A673 (cell line): ENCODE data around the gene IPO8. TPM values are rescaled to one million over a fixed set of nuclear protein-coding genes. Genes with fewer than 3 reads are reported as not detected.
"Not testable (repeated sequence)": the region's sequence is repeated elsewhere in the genome, so short reads cannot be mapped to it uniquely, and the experiment has no call there.

Experiments
- BruUV-seq: library from RNA; stranded (reverse); fragments of 400-500 nt; replicated peaks from 2 replicates; lab custom pipeline; 2021; lab: Mats Ljungman, UMichigan
- CTCF ChIA-PET: fragments of 300-600 bp; sonication (Branson Sonifier 250); formaldehyde crosslinking; loops from one replicate; lab custom pipeline; 2022; ENCODE audit warnings: antibody characterized with exemption; lab: Charles Lee
- POLR2A ChIA-PET: fragments of 300-600 bp; sonication (Branson Sonifier 250); formaldehyde crosslinking; loops from one replicate; lab custom pipeline; 2022; ENCODE audit warnings: antibody characterized with exemption; ENCODE audit not compliant: low non-redundant PET; lab: Charles Lee
- DNase-seq: peaks from one replicate; pipeline ENCODE4 v3.0.0-alpha.2; 2015; ENCODE audit warnings: low spot score
- H3K27ac ChIP-seq: fragments of 200-600 bp; sonication (generic); 2 replicates; pipeline ENCODE4 v1.5.1; 2016; ENCODE audit warnings: mixed run types, low read depth, mild to moderate bottlenecking, mixed read lengths, antibody characterized with exemption, low read length; ENCODE audit not compliant: poor library complexity, severe bottlenecking
- H3K27me3 ChIP-seq: fragments of 200-600 bp; sonication (generic); replicated peaks from 2 replicates; pipeline ENCODE4 v1.6.1; 2017; ENCODE audit warnings: mixed run types, low read depth, mild to moderate bottlenecking, mixed read lengths, antibody characterized with exemption, low read length; ENCODE audit not compliant: insufficient read depth, poor library complexity
- H3K36me3 ChIP-seq: fragments of 200-600 bp; sonication (generic); 2 replicates; pipeline ENCODE4 v1.6.1; 2016; ENCODE audit warnings: mixed run types, mild to moderate bottlenecking, mixed read lengths, antibody characterized with exemption, low read length; ENCODE audit not compliant: insufficient read depth, poor library complexity, severe bottlenecking
- H3K4me1 ChIP-seq: fragments of 200-600 bp; sonication (generic); 2 replicates; pipeline ENCODE4 v1.6.1; 2017; ENCODE audit warnings: mixed run types, mild to moderate bottlenecking, mixed read lengths, antibody characterized with exemption, low read length; ENCODE audit not compliant: insufficient read depth, poor library complexity, severe bottlenecking
- H3K4me3 ChIP-seq: fragments of 200-600 bp; sonication (generic); 2 replicates; pipeline ENCODE4 v1.5.1; 2016; ENCODE audit warnings: low read depth, mixed run types, mild to moderate bottlenecking, mixed read lengths, low read length; ENCODE audit not compliant: poor library complexity, severe bottlenecking
- H3K9me3 ChIP-seq: fragments of 200-600 bp; sonication (generic); 2 replicates; pipeline ENCODE4 v1.6.1; 2016; ENCODE audit warnings: mixed run types, low read depth, mild to moderate bottlenecking, mixed read lengths, antibody characterized with exemption, low read length; ENCODE audit not compliant: poor library complexity, severe bottlenecking
- CTCF ChIP-seq: fragments of 300-800, 200-600 bp; sonication (generic); conservative IDR thresholded peaks from 2 replicates; pipeline ENCODE4 v1.5.1; 2017; ENCODE audit warnings: low read depth, mild to moderate bottlenecking, antibody characterized with exemption, low read length, moderate library complexity, mixed read lengths
- EZH2 ChIP-seq: fragments of 200-600 bp; sonication (generic); IDR thresholded peaks from 2 replicates; pipeline ENCODE4 v1.6.1; 2017; ENCODE audit warnings: borderline replicate concordance, low read depth, mild to moderate bottlenecking, mixed read lengths, antibody characterized with exemption, low read length; ENCODE audit not compliant: poor library complexity, severe bottlenecking
- intact Hi-C: fragments of 100-400 bp; cut with micrococcal nuclease; formaldehyde crosslinking; loops from one replicate; pipeline ENCODE4 v1.10.0; 2022; ENCODE audit not compliant: unreplicated experiment
- total RNA-seq: library from RNA; stranded (reverse); gene quantifications from 2 replicates; pipeline ENCODE4 v1.2.3, GENCODE V29; 2021

Gene IPO8
- total RNA-seq, 1 experiment from 2014 or later: 37.9 TPM

GRCh38 chr12:30610718-30611117 is 85.0 kb downstream of the IPO8 start:
- Histone ChIP-seq H3K27me3 (no peaks in the 10 kb centered on the region), H3K4me3 (no peak overlapping the region)
- TF ChIP-seq CTCF (no peak), EZH2 (no peak)

GRCh38 chr12:30609819-30610218 is 85.8 kb downstream of the IPO8 start:
- DNase-seq, H3K27ac ChIP-seq, POLR2A ChIA-PET, BruUV-seq, H3K27me3 ChIP-seq, H3K4me1 ChIP-seq, CTCF ChIA-PET, intact Hi-C loops, H3K36me3 ChIP-seq, H3K9me3 ChIP-seq, H3K4me3 ChIP-seq: not testable (repeated sequence)

More at GRCh38 chr12:30610718-30611117, 85.0 kb downstream of the IPO8 start:
- no peaks in the 10 kb centered on the region for H3K4me1 ChIP-seq
- no TSS peak for BruUV-seq
- ChIA-PET POLR2A (no interaction called here), CTCF (no interaction called here)
- no peak for DNase-seq
- no peaks in the 10 kb centered on the region for H3K36me3 ChIP-seq
- H3K9me3 ChIP-seq: no peaks in the 10 kb centered on the region
- H3K27ac ChIP-seq: no peak overlapping the region
- intact Hi-C loops: no loop called here

GRCh38 chr12:30604302-30604701 is 91.4 kb downstream of the IPO8 start:
- POLR2A ChIA-PET, H3K4me3 ChIP-seq, BruUV-seq, intact Hi-C loops, H3K27me3 ChIP-seq, H3K27ac ChIP-seq, H3K9me3 ChIP-seq, H3K36me3 ChIP-seq, DNase-seq, CTCF ChIA-PET: not testable (repeated sequence)
- peaks cover 10% of the 10 kb centered on the region for H3K4me1 ChIP-seq

- H3K27ac ChIP-seq: no peak overlapping the region
- intact Hi-C loops: no loop called here
- ChIA-PET CTCF (no interaction called here), POLR2A (no interaction called here)
- H3K4me3 ChIP-seq: no peak overlapping the region
- TF ChIP-seq EZH2: no peak
- no peak for TF ChIP-seq CTCF
- peaks cover 14% of the 10 kb centered on the region for H3K4me1 ChIP-seq
- no peaks in the 10 kb centered on the region for H3K36me3 ChIP-seq
- DNase-seq: no peak
- peaks cover 6% of the 10 kb centered on the region for H3K9me3 ChIP-seq
- no peaks in the 10 kb centered on the region for H3K27me3 ChIP-seq
- no TSS peak for BruUV-seq
Observed at GRCh38 chr12:30603129-30603528, 92.5 kb downstream of the IPO8 start.
